ENCODE data around the gene OR11H7.

GRCh38 chr14:20180486-20180885, 48.3 kb upstream of the OR11H7 start:
- TF ChIP-seq CTCF (IDR thresholded peaks at IDR 0.05; ENCODE audit: low read depth, low read length) (no peak), MAX (IDR thresholded peaks at IDR 0.05; ENCODE audit: low read depth, low read length) (no peak), POLR2A (IDR thresholded peaks at IDR 0.05; ENCODE audit: extremely low read depth, insufficient read length) (no peak), MYC (IDR thresholded peaks at IDR 0.05; ENCODE audit: low read depth, low read length) (no peak)

Data from NB4 (cell line).